22Rv1 (cell line): ENCODE results near the gene SLC12A7.
"Not testable (repeated sequence)": the region's sequence is repeated elsewhere in the genome, so short reads cannot be mapped to it uniquely, and the experiment has no call there.

Experiments used
- H3K27ac ChIP-seq: fragments of 450-650 bp; 2 replicates; pipeline ENCODE4 v1.5.1; 2017
- ZFX ChIP-seq: fragments of 450-650 bp; IDR thresholded peaks from 2 replicates; pipeline ENCODE4 v1.6.1; 2017; ENCODE audit warnings: antibody characterized with exemption, borderline replicate concordance
- TF ChIP-seq, protein P1 (sequence below): fragments of 450-650 bp; IDR thresholded peaks from 2 replicates; pipeline ENCODE4 v1.5.1; 2017; ENCODE audit warnings: mild to moderate bottlenecking

Gene SLC12A7

DNA sequence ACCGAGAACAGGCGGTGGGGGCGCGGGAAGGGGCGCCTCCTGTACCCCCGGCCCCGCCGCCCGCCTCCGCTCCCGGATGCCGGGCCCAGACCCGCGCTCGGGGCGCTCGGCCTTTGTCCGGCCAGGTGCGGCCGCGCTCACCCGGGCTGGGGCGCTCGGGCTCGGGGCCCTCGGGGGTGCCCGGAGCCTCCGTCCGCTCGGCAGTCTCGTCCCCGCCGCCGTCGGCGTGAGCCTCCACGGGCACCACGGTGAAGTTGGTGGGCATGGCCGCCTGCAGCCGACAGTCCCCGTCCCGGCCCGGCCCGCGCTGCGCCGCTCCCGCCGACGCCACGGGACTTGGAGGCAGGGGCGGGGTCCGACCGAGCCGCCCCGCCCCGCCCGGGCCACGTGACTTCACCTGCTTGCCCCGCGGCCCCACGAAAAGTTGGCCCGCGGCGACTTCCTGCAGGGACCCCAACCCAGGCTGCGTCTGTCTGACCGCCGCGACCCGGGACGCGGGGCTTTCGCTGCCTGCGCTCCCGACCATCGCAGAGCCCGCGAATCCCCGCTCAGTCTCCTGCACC is at the start of gene SLC12A7:
TSS of gene SLC12A7 (minus strand) at position 337 of the 563 bp plus-strand sequence. CDS start at position 265, 72 bp downstream.
- TF ChIP-seq ZFX: no peak
- TF ChIP-seq, protein P1, sequence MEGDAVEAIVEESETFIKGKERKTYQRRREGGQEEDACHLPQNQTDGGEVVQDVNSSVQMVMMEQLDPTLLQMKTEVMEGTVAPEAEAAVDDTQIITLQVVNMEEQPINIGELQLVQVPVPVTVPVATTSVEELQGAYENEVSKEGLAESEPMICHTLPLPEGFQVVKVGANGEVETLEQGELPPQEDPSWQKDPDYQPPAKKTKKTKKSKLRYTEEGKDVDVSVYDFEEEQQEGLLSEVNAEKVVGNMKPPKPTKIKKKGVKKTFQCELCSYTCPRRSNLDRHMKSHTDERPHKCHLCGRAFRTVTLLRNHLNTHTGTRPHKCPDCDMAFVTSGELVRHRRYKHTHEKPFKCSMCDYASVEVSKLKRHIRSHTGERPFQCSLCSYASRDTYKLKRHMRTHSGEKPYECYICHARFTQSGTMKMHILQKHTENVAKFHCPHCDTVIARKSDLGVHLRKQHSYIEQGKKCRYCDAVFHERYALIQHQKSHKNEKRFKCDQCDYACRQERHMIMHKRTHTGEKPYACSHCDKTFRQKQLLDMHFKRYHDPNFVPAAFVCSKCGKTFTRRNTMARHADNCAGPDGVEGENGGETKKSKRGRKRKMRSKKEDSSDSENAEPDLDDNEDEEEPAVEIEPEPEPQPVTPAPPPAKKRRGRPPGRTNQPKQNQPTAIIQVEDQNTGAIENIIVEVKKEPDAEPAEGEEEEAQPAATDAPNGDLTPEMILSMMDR: no peak
- peak within 1 kb of the TSS; percentile 72 for H3K27ac ChIP-seq

DNA sequence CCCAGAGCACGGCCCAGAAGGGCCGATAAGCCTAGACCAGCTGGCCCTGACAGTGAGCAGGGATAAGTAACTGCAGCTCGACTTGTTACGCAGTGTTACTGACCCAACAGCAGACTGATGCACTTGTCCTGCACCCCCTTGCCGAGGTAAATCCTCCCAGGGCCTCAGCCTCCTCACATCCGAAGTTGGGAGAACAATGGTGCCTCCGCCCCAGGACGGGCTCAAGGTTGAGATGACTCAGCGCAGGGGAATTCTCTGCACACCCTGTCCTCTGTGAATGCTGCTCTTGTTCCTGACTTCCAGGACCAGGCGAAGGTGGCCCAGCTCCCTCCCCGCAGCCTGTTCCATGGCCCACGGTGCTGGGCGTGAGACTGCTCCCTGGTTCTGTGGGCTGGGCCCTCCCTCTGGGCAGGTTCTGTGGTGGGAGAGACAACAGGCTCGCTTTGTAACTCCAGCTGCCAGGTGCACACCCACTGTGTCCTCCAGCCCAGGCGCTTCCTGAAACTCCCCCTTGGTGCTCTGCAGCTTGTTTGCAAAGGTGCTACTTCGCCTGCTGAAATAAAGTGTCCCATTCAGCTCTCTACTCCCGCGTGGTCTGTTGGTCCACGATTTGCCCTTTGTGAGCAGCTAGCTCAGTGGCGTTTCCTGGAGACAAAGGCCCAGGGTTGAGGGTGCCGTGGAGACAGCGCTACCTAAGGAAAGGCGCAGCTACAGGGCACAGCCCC is 49.4 kb upstream of the SLC12A7 start:
- no peak for TF ChIP-seq ZFX
- TF ChIP-seq, protein P1: no peak
- H3K27ac ChIP-seq: no peak overlapping the region

DNA sequence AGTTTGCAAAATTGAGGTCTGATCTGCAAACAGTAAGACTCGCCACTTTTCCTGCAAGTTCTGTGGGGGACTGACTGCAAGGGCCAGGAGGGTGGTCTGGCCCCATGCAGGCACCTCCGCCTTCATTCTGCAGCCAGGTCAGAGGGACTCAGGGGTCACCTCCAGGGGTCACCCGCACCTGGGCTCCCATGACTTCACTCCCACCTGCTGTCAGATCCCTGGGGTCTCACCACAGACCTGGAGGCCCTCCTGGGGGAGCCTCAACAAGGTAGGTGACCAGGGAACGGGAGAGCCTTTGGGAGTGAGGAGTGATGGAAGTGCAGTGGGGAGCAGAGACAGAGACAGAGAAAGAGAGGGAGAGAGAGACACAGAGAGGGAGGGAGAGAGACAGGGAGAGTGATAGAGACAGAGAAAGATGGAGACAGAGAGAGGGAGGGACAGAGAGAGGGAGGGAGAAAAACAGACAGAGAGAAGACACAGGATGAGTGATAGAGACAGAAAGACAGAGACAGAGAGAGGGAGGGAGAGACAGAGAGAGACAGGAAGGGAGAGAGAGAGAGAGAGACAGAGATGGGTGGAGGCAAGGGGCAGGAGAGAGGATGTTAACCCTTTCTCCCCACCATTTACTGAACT is 48.0 kb upstream of the SLC12A7 start:
- no peak for TF ChIP-seq ZFX
- TF ChIP-seq, protein P1: no peak
- H3K27ac ChIP-seq: no peak overlapping the region

DNA sequence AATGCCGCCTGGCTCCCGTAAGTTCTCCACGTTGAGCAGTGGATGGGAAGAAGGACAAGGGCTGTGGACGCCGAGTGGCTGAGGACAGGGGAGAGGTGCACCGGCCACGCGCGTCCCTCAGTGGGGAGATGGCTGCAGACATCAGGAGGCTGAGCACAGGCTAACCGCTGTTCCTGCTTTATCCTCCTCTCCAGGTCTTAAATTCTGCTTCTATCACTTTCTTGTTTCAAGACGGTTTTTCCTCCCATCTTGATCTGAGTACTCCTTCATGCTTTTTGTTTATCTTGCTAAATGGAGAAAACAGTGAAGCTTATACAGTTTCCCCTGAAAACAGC is 47.4 kb upstream of the SLC12A7 start:
- no peak for TF ChIP-seq ZFX
- TF ChIP-seq, protein P1: no peak

DNA sequence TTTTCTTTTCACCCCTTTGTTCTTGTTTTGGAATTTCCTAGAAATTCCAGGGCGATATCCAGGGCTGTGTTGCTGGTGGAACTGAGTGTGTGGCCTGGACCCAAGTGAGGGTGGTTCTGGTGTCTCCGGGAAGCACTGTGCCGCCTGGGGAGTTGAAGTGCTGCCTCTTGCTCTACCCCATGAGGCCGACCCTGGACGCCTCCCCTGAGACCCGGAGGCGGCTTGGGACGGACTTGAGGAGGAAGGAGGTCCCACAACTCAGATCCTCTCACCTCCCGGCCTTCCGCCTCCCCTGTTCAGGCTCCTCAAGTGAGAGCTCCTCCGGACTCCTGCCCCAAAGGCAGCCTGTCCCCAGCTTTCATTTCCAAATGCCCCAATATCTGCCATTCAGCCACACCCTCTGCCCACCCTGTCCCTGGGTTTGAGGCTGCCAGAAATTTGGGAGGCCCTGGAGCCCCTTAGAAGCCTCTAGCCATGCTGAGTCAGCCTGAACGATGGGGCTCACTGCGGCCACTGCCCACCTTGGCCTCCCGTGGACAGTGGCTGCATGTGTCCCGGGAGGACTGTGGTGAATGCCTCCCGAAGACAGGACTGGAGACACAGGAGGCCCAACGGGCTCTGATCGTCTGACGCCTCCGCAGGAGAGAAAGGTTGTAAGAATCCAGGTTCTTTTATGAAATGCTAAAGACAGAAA is 46.9 kb upstream of the SLC12A7 start:
- TF ChIP-seq, protein P1: no peak
- TF ChIP-seq ZFX: no peak
- H3K27ac ChIP-seq: no peak overlapping the region

More for the DNA sequence above, 47.4 kb upstream of the SLC12A7 start:
- no peak overlapping the region for H3K27ac ChIP-seq

DNA sequence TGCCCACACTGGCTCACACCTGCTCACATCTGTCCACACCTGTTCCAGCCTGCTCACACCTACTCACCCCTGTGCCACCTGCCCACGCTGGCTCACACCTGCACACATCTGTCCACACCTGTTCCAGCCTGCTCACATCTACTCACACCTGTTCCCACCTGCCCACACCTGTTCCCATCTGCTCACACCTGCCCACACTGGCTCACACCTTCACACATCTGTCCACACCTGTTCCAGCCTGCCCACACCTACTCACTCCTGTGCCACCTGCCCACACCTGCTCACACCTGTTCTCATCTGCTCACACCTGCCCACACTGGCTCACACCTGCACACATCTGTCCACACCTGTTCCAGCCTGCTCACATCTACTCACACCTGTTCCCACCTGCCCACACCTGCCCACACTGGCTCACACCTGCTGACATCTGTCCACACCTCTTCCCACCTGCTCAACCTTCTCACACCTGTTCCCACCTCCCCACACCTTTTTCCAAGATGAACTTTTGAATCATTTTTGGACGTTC is 45.7 kb upstream of the SLC12A7 start:
- H3K27ac ChIP-seq: not testable (repeated sequence)

DNA sequence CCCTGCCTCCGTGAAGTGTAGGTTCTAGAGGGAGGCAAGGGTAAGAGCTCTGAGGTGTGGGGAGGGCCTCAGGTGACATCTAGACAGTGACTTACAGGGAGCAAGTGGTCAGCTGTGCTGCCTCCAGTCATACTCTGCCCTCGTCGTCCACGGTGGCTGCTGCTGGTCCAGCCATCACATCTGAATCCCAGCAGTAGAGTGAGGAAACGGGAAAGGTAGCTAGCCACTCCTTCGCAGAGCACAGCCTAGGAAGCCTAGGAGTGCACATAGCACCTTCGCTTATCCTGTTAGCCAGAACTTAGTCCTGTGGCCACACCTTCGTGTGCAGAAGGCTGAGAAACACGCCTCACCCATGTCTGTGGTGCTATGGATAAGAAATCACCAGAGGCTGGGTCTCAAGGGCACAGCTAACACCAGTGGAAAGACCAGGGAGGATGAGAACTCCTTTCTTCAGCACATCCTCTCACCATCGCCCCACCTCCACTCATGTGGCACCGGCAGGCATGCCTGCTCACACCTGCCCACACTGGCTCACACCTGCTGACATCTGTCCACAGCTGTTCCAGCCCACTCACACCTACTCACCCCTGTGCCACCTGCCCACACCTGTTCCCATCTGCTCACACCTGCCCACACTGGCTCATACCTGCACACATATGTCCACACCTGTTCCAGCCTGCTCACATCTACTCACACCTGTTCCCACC is 45.0 kb upstream of the SLC12A7 start:
- TF ChIP-seq, protein P1: no peak
- no peak for TF ChIP-seq ZFX

More for the DNA sequence above, 45.0 kb upstream of the SLC12A7 start:
- no peak overlapping the region for H3K27ac ChIP-seq
